NCI-H748 (cell line): ENCODE results near the gene IFNW1.
A peak's percentile ranks its signal among the peaks of the same experiment; 100 is the strongest.

Experiments used
- DNase-seq: peaks from one replicate; lab custom pipeline; 2025; ENCODE audit not compliant: unreplicated experiment; lab: John Stamatoyannopoulos, UW

The IFNW1 gene

DNA sequence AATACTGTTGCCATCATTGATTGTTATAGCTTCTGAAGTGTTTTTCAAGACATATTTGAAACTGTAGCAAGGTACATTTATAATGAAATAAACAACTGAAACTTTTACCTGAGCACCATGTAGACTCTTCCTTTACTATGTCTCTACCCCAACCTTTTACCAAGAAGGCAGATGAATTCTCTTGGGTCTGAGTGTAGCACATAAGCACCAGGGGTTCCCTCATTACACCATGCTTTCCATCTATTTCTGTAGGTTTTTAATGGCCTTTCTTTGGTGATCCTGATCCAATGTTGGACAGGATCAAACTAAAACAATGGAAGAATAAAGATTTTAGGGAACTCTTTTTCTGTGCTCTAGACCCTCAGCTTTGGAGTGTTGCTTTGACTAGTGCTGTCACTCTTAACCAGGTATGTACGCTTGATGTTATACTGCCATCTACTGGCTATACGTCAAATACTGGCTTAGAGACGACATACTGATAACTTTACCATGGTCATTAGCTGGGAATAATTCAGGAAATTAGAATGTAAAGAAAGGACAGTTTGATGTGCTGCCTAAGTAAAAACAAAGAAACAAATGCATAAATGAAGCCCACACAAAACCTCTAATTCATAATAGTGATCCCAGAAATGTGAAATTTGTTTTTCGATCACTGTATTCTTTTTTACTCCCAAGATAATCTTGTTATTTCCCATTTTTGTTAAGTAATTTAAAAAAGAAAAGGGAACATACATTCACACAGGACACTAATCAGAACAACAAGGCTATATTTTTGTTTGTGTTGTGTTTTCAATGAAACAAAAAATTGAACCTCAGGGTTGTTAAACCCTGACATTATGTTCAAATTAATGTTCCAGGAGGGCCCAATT is 30.7 kb downstream of the IFNW1 start:
- DNase-seq: peak; percentile 78

DNA sequence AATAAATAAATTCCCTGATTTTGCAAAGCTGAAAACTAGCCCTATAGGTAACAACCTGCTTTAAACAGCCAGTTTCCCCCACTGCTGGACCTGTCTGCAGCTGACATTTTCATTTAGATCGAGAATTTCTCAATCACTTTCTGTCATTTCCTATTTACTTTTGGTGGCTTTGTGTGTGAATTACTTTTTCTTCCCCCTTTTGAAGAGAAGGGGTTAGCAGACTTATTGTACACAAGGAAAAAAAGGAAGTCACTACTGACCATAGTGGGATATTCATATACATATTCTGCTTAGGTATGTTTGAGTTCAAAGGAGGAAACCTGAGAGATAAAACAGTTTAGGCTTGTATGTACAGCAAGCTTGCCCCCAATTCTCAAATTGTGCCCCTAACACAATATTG is 36.8 kb downstream of the IFNW1 start:
- DNase-seq: no peak

DNA sequence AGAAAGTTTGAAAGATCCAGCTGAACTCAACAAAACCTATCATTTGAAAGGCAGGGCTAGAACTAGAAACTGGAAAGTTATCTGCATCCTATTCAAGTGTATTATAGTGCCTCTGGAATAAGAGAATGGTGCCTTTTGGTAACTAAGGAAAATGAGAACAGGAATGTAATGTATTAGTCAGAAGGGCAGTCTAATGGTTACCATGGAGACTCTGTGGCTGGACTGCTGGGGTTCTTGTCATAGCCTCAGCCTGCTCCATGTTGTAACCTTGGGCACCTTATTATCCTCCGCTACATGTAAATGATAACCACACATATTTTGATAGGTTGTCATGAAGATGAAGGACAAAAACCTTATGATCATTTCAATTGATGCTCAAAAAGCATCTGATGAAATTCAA is 39.3 kb downstream of the IFNW1 start:
- no peak for DNase-seq

DNA sequence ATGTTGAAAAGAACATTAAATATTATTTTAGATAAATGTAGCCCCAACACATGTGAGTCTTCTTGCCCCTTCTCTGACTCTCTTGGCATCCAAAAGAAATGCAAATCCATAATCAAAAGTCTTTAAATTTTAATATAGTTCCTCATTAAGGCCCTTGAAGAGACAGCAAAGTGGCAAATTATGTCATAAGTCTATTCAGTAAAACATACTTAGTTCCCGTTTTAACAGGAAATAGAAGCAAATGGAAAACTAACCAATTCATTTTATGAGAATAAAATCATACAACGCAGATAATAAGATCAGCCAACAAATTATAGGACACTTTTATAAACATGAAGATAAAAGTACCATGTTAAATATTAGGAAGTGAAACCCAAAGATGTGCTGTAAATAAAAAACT is 43.8 kb downstream of the IFNW1 start:
- no peak for DNase-seq

DNA sequence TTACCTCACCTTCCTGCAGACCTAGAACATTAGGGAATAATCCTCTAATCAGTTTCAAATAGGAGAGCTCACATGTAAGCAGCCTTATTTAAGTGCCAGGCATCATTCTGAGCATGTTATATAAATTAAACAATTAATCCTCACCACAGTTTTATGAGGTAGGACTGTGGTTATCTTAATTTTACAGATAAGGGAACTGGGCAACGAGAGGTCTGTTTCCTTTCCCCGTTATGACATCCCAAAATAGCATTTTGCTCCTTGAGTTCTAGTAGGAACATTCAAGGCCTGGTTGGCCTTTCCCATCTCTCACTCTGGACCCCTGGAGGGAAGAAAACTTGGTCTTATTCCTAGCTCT is 44.8 kb downstream of the IFNW1 start:
- DNase-seq: no peak

DNA sequence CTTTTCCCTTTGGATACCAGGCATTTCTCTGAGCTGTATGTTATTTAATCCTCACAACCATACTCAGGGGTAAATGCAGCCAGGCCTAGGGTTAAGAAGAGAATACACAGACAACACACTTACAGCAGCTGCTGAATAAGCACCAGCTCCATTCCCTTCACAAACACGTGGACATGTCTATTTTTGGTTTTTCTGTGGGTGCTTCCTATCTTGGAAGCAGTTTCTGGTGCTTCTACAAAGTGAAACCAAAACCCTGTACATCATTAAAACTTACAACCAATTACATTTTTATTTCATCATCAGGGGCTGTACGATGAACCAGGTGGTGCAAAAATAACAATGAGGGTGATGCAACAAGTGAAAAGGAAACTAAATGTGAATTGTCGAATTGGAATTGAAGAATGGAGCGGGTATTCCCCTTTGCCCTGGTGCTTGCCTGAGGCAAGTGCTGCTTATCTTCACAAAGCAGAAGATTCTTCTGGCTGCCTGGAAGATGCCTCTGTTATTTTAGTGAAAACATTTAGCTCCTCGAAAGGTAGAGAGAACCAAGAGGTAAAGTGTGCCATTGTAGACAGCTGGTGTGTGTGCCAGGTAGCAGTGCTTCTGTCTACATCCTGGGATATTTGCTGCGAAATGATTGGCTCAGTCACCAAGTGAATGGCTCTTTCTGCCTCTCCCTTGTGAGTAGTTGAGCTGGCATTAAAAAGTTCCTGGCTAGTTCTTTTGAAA is 45.3 kb downstream of the IFNW1 start:
- DNase-seq: peak; percentile 13

DNA sequence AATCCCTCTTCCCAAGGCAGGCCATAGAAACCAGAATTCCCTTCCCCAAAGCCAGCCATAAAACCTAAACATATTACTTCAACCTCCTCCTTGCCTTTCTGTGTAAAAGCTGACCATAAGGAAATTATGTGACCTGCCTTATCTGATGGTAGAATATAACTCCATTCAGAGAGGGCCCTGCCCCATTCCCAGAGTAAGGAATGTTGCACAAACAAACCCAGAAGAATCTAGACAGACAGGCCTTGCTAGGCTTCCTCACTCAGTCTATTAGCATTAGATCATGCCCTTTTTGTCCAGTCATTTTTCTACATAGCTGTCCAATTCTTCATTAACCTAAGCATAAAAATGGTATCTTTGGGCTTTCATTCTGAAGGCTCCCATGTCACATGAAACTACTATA is 46.1 kb downstream of the IFNW1 start:
- DNase-seq: no peak
